B cell (primary cell): Measurements from ENCODE around the gene PTPRU.

ENCODE experiments used
- EZH2 ChIP-seq: IDR thresholded peaks from 2 replicates; pipeline ENCODE4 v1.6.1; 2012; ENCODE audit warnings: borderline replicate concordance, low read depth, mild to moderate bottlenecking, moderate library complexity, low read length; ENCODE audit not compliant: insufficient read depth, poor library complexity, severe bottlenecking
- TF ChIP-seq, protein P1 (sequence below): fragments of 200-600 bp; IDR thresholded peaks from one replicate; pipeline ENCODE4 v1.8.0; 2022; ENCODE audit warnings: antibody characterized with exemption, mild to moderate bottlenecking

- TF ChIP-seq, protein P1, sequence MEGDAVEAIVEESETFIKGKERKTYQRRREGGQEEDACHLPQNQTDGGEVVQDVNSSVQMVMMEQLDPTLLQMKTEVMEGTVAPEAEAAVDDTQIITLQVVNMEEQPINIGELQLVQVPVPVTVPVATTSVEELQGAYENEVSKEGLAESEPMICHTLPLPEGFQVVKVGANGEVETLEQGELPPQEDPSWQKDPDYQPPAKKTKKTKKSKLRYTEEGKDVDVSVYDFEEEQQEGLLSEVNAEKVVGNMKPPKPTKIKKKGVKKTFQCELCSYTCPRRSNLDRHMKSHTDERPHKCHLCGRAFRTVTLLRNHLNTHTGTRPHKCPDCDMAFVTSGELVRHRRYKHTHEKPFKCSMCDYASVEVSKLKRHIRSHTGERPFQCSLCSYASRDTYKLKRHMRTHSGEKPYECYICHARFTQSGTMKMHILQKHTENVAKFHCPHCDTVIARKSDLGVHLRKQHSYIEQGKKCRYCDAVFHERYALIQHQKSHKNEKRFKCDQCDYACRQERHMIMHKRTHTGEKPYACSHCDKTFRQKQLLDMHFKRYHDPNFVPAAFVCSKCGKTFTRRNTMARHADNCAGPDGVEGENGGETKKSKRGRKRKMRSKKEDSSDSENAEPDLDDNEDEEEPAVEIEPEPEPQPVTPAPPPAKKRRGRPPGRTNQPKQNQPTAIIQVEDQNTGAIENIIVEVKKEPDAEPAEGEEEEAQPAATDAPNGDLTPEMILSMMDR = no peak
- no peak for TF ChIP-seq EZH2
Measured at GRCh38 chr1:29326123-29326522, 89.8 kb downstream of the PTPRU start.
